CD4-positive, alpha-beta T cell treated with Interferon gamma for 1 hour (primary cell): ENCODE data around the gene TRPM3.
"Not testable (repeated sequence)": the region's sequence is repeated elsewhere in the genome, so short reads cannot be mapped to it uniquely, and the experiment has no call there.

Experiments
- DNase-seq: peaks from one replicate; pipeline ENCODE4 v3.0.0-alpha.2; 2020

TRPM3 gene

GRCh38 chr9:70811638-70812037, 309.8 kb downstream of the TRPM3 start:
- no peak for DNase-seq

GRCh38 chr9:70806875-70807274, 314.5 kb downstream of the TRPM3 start:
- DNase-seq, result no peak

- no peak for DNase-seq
Measured at GRCh38 chr9:70805949-70806348, 315.5 kb downstream of the TRPM3 start.

GRCh38 chr9:70802758-70803436, 318.5 kb downstream of the TRPM3 start:
- DNase-seq, result no peak

- no peak for DNase-seq
Measured at GRCh38 chr9:70802206-70802605, 319.2 kb downstream of the TRPM3 start.

- no peak for DNase-seq
Measured at GRCh38 chr9:70801181-70801829, 320.1 kb downstream of the TRPM3 start.

GRCh38 chr9:70798018-70798417, 323.4 kb downstream of the TRPM3 start:
- no peak for DNase-seq

GRCh38 chr9:70795841-70796240, 325.6 kb downstream of the TRPM3 start:
- DNase-seq, result no peak

- no peak for DNase-seq
Measured at GRCh38 chr9:70792796-70793195, 328.6 kb downstream of the TRPM3 start.

GRCh38 chr9:70791936-70792335, 329.5 kb downstream of the TRPM3 start:
- DNase-seq, result no peak

GRCh38 chr9:70789086-70789485, 332.3 kb downstream of the TRPM3 start:
- no peak for DNase-seq

GRCh38 chr9:70784456-70784855, 337.0 kb downstream of the TRPM3 start:
- no peak for DNase-seq

- DNase-seq, result no peak
Measured at GRCh38 chr9:70778568-70778967, 342.9 kb downstream of the TRPM3 start.

- no peak for DNase-seq
Measured at GRCh38 chr9:70773579-70773978, 347.8 kb downstream of the TRPM3 start.

GRCh38 chr9:70772601-70773000, 348.8 kb downstream of the TRPM3 start:
- no peak for DNase-seq

- no peak for DNase-seq
Measured at GRCh38 chr9:70765946-70766345, 355.5 kb downstream of the TRPM3 start.

- DNase-seq, result no peak
Measured at GRCh38 chr9:70761139-70761670, 360.2 kb downstream of the TRPM3 start.

GRCh38 chr9:70760228-70760627, 361.2 kb downstream of the TRPM3 start:
- no peak for DNase-seq

- DNase-seq, result no peak
Measured at GRCh38 chr9:70753311-70753710, 368.1 kb downstream of the TRPM3 start.

- DNase-seq, result no peak
Measured at GRCh38 chr9:70749066-70749465, 372.4 kb downstream of the TRPM3 start.

- no peak for DNase-seq
Measured at GRCh38 chr9:70747261-70747718, 374.1 kb downstream of the TRPM3 start.

GRCh38 chr9:70746760-70747159, 374.7 kb downstream of the TRPM3 start:
- DNase-seq, result no peak

GRCh38 chr9:70746316-70746715, 375.1 kb downstream of the TRPM3 start:
- no peak for DNase-seq

GRCh38 chr9:70724794-70725193, 396.6 kb downstream of the TRPM3 start:
- not testable (repeated sequence) for DNase-seq
